GM19397 (cell line): ENCODE results near the gene ACAP1.
A peak's percentile ranks its signal among the peaks of the same experiment; 100 is the strongest.

Source experiments
- ATAC-seq: cut with Tn5 transposase; IDR thresholded peaks from one replicate; pipeline ENCODE4 v1.9.1; 2021; ENCODE audit warnings: mild to moderate bottlenecking, moderate library complexity; ENCODE audit not compliant: unreplicated experiment

ACAP1 gene

DNA sequence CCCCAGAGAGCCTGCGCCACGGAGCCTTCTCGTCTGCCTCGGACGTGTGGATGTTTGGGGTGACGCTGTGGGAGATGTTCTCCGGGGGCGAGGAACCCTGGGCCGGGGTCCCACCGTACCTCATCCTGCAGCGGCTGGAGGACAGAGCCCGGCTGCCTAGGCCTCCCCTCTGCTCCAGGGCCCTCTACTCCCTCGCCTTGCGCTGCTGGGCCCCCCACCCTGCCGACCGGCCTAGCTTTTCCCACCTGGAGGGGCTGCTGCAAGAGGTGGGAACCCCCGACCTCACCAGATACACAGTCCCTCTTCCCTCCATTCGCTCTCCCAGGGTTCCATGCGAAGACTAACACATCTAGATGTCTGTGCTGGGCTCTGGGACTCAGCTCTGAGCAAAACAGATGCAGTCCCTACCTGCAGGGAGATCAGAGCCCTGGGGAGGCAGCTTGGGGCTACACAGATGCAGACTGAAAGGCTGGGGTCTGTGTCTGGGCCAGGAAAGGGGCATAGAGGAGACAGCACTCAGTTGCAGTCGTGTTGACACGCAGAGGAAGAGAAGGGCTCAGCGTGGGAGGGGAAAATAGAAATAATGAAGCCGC is 48.3 kb downstream of the ACAP1 start:
- no peak for ATAC-seq

DNA sequence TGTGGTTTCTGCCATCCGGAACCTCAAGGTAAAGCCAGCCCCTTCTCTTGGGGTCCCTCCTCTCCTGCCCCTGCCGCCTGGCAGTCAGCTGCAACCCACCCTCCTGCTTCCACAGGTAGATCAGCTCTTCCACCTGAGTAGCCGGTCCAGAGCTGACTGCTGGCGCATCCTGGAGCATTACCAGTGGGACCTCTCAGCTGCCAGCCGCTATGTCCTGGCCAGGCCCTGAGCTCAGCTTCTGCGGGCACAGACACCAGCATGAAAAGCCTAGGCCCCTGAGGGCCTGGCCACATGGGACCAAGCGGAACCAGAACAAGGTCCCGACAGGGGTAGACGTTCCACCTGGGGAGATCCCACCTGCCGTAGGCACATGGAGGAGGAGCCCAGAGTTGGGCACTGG is 52.5 kb downstream of the ACAP1 start:
- ATAC-seq, result no peak

DNA sequence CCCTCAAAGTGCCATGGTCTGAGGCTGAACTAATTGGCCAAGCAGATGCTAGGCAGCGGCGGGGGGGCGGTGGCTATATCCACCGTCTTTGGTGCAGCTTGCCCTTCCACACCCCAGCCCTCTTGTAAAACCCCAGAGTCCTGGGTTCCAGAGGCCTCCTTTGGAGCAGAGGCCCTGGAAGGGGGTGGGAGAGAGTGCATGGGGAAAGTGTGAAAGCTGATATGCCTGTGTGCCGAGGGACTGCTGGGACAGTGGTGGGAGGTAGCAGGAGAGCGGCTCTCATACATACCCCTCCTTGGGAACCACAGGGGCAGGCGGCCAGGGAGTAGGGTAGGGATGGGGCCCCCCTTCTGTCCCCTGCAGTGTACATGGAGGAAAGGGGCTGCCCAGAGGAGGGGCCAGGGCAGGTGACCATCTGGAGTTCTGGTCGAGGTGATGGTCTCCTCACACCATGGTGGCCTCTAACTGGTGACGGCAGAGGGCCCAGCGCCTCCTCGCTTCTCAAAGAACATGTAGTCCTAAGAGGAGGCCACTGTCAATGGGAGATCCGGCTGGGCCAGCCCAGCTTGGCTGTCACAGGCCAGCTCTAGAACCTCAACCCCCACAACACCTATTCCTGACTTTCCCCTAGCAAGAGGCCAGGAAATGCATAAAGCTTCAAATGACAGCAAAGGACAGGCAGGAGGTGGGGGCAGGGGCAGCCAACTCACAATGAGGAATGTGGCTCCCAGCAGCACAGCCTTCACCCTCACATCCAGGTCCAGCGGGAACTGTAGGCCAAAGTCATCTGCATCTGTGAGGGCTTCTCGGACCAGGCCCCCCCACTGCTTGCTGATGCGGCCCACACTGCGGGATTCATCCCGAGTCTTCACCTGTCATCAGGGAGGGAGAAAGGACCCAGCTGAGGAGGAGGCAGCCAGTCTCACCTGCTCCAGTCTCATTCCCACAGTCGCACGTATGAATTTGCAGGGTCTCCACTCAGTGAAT is 53.9 kb downstream of the ACAP1 start:
- no peak for ATAC-seq

DNA sequence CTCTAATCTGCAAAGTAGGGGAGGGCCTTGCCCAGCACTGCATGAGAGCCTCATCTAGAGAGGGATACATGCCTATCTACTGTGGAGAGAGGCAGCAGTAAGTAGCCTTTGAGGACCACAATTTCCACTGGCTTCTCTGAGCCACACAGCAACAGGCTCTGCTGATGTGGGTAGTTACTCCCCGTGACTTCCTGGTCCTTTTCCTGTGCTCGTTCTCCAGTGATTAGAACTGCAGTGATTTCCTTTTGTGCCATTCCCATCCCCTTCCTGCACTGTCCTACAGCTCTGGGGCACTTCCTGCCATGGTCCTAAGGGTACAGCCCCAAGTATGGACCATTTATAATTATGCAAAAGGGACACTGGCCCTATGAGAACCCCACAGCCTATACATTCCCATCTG is 55.0 kb downstream of the ACAP1 start:
- ATAC-seq, result no peak

DNA sequence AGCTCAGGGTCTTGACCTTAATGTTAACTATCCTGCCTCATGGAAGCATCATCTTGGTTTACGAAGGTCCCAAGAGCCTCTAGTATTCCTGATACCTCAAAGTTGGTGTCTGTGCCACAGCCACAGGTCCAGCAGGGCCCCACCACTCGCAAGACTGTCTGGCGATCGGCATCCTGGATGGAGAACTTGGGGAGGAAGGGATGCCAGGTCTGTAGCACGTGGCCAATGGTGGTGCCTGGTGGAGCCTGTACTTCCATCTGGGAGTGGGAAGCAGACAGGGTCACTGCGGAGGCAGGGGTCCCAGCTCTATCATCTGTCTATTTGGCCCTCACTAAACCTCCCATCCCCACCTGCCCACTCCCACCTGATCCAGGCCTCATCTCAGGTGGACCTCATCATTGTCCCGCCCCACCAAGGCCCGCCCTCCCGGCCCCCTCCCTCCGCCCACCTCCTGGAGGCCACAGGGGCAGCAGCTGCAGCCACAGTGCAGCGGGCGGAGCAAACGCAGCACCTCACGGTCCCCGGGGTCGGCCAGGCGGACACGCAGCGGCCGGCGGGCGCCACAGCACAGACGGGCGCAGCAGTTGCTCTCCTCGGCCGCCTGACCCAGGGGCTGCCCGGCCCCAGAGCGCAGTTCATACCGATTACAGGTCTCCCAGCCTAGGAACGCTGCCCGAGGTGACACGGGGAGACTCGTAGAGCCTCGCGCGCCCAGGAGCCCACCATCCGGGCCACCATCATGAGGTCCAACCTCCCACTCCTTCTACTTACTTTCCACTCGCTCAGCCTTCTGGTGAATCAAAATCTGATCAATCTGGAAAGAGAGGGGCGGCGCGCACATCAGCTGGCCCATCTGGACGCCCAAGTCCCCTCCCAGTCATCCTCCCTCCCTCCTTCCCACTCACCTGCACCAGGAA is 56.6 kb downstream of the ACAP1 start:
- no peak for ATAC-seq

DNA sequence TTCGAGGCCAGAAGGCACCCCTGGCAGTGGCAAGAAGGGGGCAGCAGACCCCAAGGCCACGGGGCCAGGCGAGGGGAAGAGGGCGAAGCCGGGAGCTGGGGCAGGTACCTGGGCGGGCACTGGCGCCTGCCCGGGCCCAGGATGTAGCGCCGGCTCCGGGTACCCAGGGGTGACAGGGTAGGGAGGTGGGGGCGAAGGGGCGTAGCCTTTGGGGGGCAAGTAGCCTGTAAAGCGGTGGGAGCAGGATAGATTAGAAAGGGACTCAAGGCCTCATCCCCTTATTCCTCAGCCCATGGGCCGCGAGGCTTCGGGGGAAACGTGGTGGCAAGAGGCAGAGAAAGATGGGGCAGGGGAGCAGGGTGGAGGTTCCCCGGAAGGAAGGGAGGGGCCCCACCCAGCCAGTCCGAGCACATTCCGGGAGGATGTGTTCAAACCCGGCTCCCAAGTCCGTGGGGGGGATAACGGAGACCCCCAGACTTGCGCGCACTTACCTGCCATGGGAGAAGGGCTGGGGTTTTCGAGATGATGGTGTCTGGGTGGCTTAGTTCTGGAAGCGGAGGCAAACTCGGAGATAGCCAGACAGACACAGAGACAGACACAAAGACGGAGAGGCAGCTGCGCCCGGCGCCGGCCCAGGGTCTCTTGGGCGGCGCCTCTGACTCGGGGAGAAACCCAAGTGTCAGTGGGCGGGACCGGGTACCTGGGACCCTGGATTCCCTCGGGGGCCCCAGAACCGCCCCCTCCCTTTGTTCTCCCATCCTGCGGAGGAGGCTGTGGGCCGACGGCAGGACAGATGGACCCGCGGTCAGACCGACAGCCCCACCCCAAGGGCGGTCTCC is 57.5 kb downstream of the ACAP1 start:
- peak; percentile 25 for ATAC-seq

DNA sequence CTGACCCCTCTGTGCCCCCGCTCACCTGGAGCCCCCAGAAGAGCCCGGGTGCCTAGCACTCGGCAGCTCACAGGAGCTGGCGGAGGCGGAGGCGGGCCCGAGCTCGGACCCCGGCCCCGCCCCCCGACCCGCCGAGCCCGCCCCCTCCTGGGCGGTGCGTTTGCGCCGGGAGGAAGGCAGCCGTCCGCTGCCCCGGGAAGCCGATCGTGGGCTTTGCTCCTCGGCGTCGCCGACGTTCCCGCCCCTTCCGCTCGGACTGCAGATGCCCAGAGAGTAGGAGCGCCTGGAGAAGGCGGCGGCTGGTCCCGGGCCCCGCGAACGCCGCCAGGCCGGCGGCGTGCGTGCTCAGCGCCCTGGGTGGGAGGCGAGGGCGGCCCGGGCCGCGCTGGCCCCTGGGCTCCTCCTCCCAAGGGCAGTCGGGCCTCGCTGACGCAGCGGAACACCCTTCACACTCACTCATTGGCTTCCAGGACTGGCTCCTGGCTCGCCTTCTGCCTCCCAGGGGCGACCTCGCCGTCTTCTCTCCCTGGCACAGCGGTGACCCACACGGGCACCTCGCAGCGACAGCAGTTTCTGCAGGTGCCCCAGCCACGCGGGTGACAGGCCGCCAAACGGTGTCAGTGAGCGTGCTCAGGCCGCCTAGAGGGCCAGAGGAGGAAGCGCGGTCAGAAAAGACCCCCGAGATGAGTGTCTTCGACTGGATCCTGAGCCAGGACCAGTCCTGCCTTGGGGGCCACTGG is 58.3 kb downstream of the ACAP1 start, which contains the start of gene PLSCR3:
Gene PLSCR3 (minus strand): TSS at position 74 of the 740 bp plus-strand sequence. CDS start 415 bp downstream, outside the sequence.
- peak; percentile 80 for ATAC-seq

DNA sequence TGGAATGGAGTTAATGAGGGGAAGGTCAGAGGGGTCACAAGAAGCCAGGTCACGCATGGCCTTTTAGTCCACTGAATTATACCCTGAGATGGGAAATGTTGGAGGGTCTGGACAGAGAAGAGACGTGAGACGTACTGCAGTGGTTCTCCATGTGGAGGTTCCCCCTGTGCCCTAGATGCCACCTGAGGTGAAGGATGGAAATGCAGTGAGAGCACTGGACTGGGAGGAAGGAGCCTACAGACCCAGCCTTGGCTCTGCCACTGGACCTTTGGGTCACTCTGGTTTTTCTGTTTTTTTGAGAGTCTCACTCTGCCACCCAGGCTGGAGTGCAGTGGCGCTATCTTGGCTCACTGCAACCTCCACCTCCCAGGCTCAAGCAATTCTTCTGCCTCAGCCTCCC is 59.8 kb downstream of the ACAP1 start:
- ATAC-seq, result no peak

DNA sequence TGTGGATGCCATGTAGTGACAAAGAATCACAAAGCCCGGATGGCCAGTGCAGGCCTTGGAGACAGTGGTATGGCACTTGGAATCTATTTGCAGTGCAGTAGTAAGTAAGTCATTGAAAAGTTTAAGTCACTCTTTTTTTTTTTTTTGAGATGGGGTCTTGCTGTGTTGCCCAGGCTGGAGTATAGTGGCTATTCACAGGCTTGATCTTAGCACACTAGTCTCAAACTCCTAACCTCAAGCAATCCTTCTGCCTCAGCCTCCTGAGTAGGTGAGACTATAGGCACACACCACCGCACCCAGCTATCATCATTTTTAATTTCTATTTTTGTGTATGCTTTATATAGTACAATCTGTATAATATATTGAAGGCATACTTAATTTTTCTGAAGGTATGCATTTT is 62.3 kb downstream of the ACAP1 start:
- ATAC-seq, result no peak
